Chondrocyte (in vitro differentiated cells): ENCODE measurements around the gene CAD. TPM values are rescaled to one million over a fixed set of nuclear protein-coding genes. Genes with fewer than 3 reads are reported as not detected.

Source experiments
- DNase-seq: peaks from one replicate; pipeline ENCODE4 v3.0.0; 2021; ENCODE audit warnings: mixed read lengths, low spot score
- H3K27ac Mint-ChIP-seq: one replicate; pipeline ENCODE4 v1.8.0; 2021; ENCODE audit warnings: mild to moderate bottlenecking, moderate library complexity, mixed read lengths; ENCODE audit not compliant: unreplicated experiment
- H3K27me3 Mint-ChIP-seq: 2 replicates; pipeline ENCODE4 v1.8.0; 2021; ENCODE audit warnings: low read depth, mixed read lengths
- H3K36me3 Mint-ChIP-seq: 2 replicates; pipeline ENCODE4 v1.8.0; 2021; ENCODE audit warnings: low read depth, mixed read lengths
- H3K4me1 Mint-ChIP-seq: 2 replicates; pipeline ENCODE4 v1.8.0; 2021; ENCODE audit warnings: low read depth, mild to moderate bottlenecking, mixed read lengths
- H3K4me3 Mint-ChIP-seq: one replicate; pipeline ENCODE4 v1.8.0; 2021; ENCODE audit warnings: mild to moderate bottlenecking, moderate library complexity, mixed read lengths; ENCODE audit not compliant: unreplicated experiment
- H3K9me3 Mint-ChIP-seq: 2 replicates; pipeline ENCODE4 v1.8.0; 2021; ENCODE audit warnings: low read depth, mixed read lengths
- total RNA-seq: library from RNA; stranded (reverse); gene quantifications from 3 replicates; pipeline ENCODE4 v1.2.1, GENCODE V29; 2021
- TF ChIP-seq, protein P1 (sequence below): fragments of 200-600 bp; sonication (generic); IDR thresholded peaks from 2 replicates; pipeline ENCODE4 v1.5.0; 2021; ENCODE audit warnings: antibody characterized with exemption, mild to moderate bottlenecking, moderate library complexity

CAD gene
- total RNA-seq, 1 donor from 2014 or later: 55.0 TPM

DNA sequence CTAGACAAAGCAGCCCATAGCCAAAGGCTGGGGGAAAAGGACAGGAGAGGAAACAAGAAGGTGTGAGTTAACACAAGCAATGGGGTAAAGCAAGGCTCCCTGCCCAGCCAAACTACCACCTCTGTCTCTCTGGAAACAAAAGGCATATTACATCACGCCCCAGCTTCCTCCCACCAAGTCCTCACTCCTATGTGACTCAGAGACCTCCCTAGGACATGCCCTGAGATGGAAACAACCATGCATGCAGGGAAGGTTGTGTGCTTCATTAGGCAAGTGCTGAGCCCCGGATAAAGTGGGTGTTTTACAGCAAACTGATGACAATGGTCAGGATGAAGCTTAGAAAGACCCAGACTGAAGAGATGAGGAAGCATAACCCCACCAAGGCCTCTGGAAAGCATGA, 14.3 kb upstream of the CAD start:
- H3K9me3 Mint-ChIP-seq: no peaks in the 10 kb centered on the region
- H3K4me3 Mint-ChIP-seq: no peak overlapping the region
- H3K27ac Mint-ChIP-seq: no peak overlapping the region
- TF ChIP-seq, protein P1, sequence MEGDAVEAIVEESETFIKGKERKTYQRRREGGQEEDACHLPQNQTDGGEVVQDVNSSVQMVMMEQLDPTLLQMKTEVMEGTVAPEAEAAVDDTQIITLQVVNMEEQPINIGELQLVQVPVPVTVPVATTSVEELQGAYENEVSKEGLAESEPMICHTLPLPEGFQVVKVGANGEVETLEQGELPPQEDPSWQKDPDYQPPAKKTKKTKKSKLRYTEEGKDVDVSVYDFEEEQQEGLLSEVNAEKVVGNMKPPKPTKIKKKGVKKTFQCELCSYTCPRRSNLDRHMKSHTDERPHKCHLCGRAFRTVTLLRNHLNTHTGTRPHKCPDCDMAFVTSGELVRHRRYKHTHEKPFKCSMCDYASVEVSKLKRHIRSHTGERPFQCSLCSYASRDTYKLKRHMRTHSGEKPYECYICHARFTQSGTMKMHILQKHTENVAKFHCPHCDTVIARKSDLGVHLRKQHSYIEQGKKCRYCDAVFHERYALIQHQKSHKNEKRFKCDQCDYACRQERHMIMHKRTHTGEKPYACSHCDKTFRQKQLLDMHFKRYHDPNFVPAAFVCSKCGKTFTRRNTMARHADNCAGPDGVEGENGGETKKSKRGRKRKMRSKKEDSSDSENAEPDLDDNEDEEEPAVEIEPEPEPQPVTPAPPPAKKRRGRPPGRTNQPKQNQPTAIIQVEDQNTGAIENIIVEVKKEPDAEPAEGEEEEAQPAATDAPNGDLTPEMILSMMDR: no peak
- no peaks in the 10 kb centered on the region for H3K27me3 Mint-ChIP-seq
- no peaks in the 10 kb centered on the region for H3K4me1 Mint-ChIP-seq
- DNase-seq: no peak
- H3K36me3 Mint-ChIP-seq: peaks cover 49% of the 10 kb centered on the region

DNA sequence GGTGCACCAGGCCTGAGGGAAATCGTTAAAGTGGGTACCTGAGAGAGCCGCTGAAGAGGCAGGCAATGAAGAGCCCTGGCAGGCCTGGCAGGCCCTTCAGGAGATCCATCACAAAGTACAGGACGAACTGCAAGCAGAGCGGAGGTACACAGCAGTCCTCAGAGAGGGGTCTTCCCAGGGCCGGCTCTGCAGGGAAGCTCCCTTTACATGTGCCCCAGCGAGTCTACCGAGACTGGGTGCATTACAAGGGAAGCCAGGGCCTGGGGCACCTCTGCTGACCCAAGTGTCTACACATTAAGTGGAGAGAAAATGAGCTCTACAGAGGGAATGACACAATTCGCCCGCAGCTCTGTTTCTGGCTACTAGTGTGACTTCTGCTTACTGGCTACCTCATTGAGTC, 13.4 kb upstream of the CAD start:
- Mint-ChIP-seq H3K9me3 (no peaks in the 10 kb centered on the region), H3K27me3 (no peaks in the 10 kb centered on the region), H3K27ac (no peak overlapping the region), H3K4me1 (no peaks in the 10 kb centered on the region), H3K4me3 (no peak overlapping the region), H3K36me3 (peaks cover 49% of the 10 kb centered on the region)
- TF ChIP-seq, protein P1: no peak
- no peak for DNase-seq

DNA sequence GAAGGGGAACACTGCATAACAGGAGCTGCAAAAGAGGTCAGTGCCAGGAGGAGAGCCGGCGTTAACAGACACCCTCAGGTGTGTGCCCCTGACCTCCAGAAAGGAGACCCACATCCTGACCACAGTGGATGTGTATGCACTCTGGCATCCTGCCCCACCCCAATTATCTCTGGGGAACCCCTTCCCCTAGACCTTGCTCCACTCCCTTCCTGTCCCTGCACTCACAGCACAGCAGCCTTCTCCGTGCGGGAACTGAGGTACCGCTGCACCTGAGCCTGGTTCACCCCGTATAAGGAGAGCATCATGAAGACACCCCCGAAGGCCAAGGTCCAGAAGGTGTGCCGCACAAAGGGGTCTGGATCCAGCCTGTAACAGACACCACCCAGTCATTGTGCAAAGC, 12.6 kb upstream of the CAD start:
- Mint-ChIP-seq H3K36me3 (peaks cover 50% of the 10 kb centered on the region), H3K4me3 (no peak overlapping the region)
- TF ChIP-seq, protein P1: no peak

DNA sequence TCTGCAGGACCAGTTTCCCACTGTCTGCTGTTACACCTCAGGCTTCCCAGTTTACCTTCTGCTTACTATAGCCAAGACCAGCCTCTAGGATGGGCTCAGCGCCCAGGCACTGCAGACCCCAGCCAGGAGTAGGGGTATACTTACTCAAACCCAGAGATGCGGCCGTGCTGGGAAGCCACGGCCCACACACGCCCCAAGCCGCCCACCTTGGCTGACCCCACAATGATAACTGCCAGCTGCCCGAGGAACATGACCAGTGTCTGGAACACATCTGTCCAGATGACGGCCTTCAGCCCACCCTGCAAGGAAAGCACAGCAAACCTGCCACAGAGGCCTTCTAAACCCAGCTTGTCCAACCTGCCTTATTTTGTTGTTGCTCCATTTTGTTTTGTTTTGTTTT, 12.0 kb upstream of the CAD start:
- DNase-seq: no peak
- Mint-ChIP-seq H3K27ac (no peak overlapping the region), H3K4me3 (no peak overlapping the region), H3K36me3 (peaks cover 46% of the 10 kb centered on the region), H3K4me1 (peaks cover 10% of the 10 kb centered on the region), H3K9me3 (no peaks in the 10 kb centered on the region), H3K27me3 (no peaks in the 10 kb centered on the region)
- TF ChIP-seq, protein P1: no peak

More for the DNA sequence above, 12.6 kb upstream of the CAD start:
- H3K4me1 Mint-ChIP-seq: peaks cover 4% of the 10 kb centered on the region
- no peak for DNase-seq
- H3K27ac Mint-ChIP-seq: no peak overlapping the region
- H3K9me3 Mint-ChIP-seq: no peaks in the 10 kb centered on the region
- H3K27me3 Mint-ChIP-seq: no peaks in the 10 kb centered on the region

DNA sequence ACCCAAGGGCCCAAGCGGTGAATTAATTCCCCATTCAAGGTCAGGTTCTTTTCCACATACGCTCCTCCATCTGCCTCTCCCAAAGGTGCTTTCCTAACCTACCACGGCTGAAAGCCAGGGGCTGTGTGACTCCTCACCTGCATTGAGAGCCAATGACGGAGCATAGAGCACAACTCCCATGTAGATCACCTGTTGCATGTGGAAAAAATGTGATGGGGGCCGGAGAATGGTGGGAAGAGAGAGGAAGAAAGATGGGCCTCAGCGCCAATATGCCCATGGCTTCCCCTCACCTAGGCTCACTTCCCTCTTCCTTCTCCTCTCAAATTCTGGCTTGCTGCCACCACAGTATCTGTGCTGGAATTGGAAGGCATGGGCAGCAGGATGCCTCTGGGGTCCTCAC, 10.8 kb upstream of the CAD start:
- Mint-ChIP-seq H3K27me3 (no peaks in the 10 kb centered on the region), H3K4me3 (no peak overlapping the region), H3K27ac (no peak overlapping the region), H3K4me1 (peaks cover 14% of the 10 kb centered on the region), H3K9me3 (no peaks in the 10 kb centered on the region), H3K36me3 (peaks cover 46% of the 10 kb centered on the region)
- TF ChIP-seq, protein P1: no peak
- no peak for DNase-seq
